HCT116 (cell line): ENCODE measurements around the gene TULP4.

ENCODE experiments used
- POLR2A ChIP-seq: IDR thresholded peaks from 2 replicates; pipeline ENCODE4 v1.7.0; 2011; ENCODE audit warnings: borderline replicate concordance; ENCODE audit not compliant: insufficient read depth, insufficient read length; ENCODE audit errors: extremely low read depth
- REST ChIP-seq: IDR thresholded peaks from 2 replicates; pipeline ENCODE4 v1.6.1; 2012; ENCODE audit warnings: low read depth
- ZFX ChIP-seq: fragments of 450-650 bp; IDR thresholded peaks from 2 replicates; pipeline ENCODE4 v1.6.1; 2017
- ZNF274 ChIP-seq: fragments of 200-500 bp; sonication (Bioruptor generic); IDR thresholded peaks from 2 replicates; pipeline ENCODE4 v1.6.1; 2014; ENCODE audit warnings: mild to moderate bottlenecking, low read depth, low read length, inconsistent platforms
- TF ChIP-seq, protein P1 (sequence below), 3 experiments: fragments of 200-600 bp in 1 of 3; sonication (generic) in 1 of 3; IDR thresholded peaks in 2 of 3; conservative IDR thresholded peaks in 1 of 3; 2 replicates each; pipeline ENCODE4 v1.5.1; 2012 to 2017; ENCODE audit warnings: low read depth in 2 of 3, low read length in 2 of 3, antibody characterized with exemption in 1 of 3, borderline replicate concordance in 1 of 3, control low read depth in 1 of 3, mild to moderate bottlenecking in 1 of 3, mixed read lengths in 1 of 3, mixed run types in 1 of 3, moderate library complexity in 1 of 3; ENCODE audit not compliant: insufficient read depth in 1 of 3

- TF ChIP-seq ZNF274 (no peak), POLR2A (no peak), REST (no peak), ZFX (no peak)
- TF ChIP-seq, protein P1, sequence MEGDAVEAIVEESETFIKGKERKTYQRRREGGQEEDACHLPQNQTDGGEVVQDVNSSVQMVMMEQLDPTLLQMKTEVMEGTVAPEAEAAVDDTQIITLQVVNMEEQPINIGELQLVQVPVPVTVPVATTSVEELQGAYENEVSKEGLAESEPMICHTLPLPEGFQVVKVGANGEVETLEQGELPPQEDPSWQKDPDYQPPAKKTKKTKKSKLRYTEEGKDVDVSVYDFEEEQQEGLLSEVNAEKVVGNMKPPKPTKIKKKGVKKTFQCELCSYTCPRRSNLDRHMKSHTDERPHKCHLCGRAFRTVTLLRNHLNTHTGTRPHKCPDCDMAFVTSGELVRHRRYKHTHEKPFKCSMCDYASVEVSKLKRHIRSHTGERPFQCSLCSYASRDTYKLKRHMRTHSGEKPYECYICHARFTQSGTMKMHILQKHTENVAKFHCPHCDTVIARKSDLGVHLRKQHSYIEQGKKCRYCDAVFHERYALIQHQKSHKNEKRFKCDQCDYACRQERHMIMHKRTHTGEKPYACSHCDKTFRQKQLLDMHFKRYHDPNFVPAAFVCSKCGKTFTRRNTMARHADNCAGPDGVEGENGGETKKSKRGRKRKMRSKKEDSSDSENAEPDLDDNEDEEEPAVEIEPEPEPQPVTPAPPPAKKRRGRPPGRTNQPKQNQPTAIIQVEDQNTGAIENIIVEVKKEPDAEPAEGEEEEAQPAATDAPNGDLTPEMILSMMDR (IDR thresholded peaks at IDR 0.05 in 2 of 3, conservative IDR thresholded peaks at IDR 0.05 in 1 of 3; ENCODE audit: borderline replicate concordance in 1 of 3, insufficient read depth in 1 of 3, low read depth in 2 of 3, low read length in 2 of 3), result no peak
These were observed 104.9 kb downstream of the TULP4 start for GRCh38 chr6:158416883-158417759.
